Measurements from ENCODE around the gene ABCC2.
"Not testable (repeated sequence)": the region's sequence is repeated elsewhere in the genome, so short reads cannot be mapped to it uniquely, and the experiment has no call there.

The ABCC2 gene

GRCh38 chr10:99855479-99856071 is 73.1 kb downstream of the ABCC2 start:
- Mint-ChIP-seq H3K27me3 (ENCODE audit: low read depth, poor library complexity) (peaks cover 4% of the 10 kb centered on the region), H3K36me3 (ENCODE audit: low read depth) (no peaks in the 10 kb centered on the region), H3K9me3 (no peaks in the 10 kb centered on the region), H3K4me1 (peaks cover 12% of the 10 kb centered on the region), H3K27ac (no peak overlapping the region), H3K4me3 (no peak overlapping the region)
- no peak for DNase-seq
- no peak for TF ChIP-seq CTCF (IDR thresholded peaks at IDR 0.05)

- no peak for DNase-seq
- Mint-ChIP-seq H3K27ac (peak overlapping the region; percentile 5), H3K9me3 (no peaks in the 10 kb centered on the region), H3K27me3 (ENCODE audit: low read depth, poor library complexity) (peaks cover 6% of the 10 kb centered on the region), H3K36me3 (ENCODE audit: low read depth) (no peaks in the 10 kb centered on the region), H3K4me3 (no peak overlapping the region), H3K4me1 (peaks cover 8% of the 10 kb centered on the region)
- TF ChIP-seq CTCF (IDR thresholded peaks at IDR 0.05): no peak
Observed at GRCh38 chr10:99858849-99859248, 76.4 kb downstream of the ABCC2 start.

GRCh38 chr10:99859585-99859984 is 77.1 kb downstream of the ABCC2 start:
- Mint-ChIP-seq H3K4me3 (no peak overlapping the region), H3K36me3 (ENCODE audit: low read depth) (no peaks in the 10 kb centered on the region), H3K9me3 (peaks cover 6% of the 10 kb centered on the region), H3K27ac (no peak overlapping the region), H3K27me3 (ENCODE audit: low read depth, poor library complexity) (peaks cover 6% of the 10 kb centered on the region), H3K4me1 (peaks cover 8% of the 10 kb centered on the region)
- TF ChIP-seq CTCF (IDR thresholded peaks at IDR 0.05): peak; percentile 28
- no peak for DNase-seq

- TF ChIP-seq CTCF (IDR thresholded peaks at IDR 0.05): no peak
- Mint-ChIP-seq H3K27me3 (ENCODE audit: low read depth, poor library complexity) (peaks cover 6% of the 10 kb centered on the region), H3K27ac (no peak overlapping the region), H3K9me3 (peaks cover 12% of the 10 kb centered on the region), H3K36me3 (ENCODE audit: low read depth) (no peaks in the 10 kb centered on the region), H3K4me3 (no peak overlapping the region), H3K4me1 (peaks cover 8% of the 10 kb centered on the region)
- no peak for DNase-seq
Observed at GRCh38 chr10:99860466-99860865, 78.0 kb downstream of the ABCC2 start.

- H3K4me3 Mint-ChIP-seq; H3K27ac Mint-ChIP-seq; H3K4me1 Mint-ChIP-seq; H3K36me3 Mint-ChIP-seq (ENCODE audit: low read depth); DNase-seq: not testable (repeated sequence)
- Mint-ChIP-seq H3K27me3 (ENCODE audit: low read depth, poor library complexity) (peaks cover 22% of the 10 kb centered on the region), H3K9me3 (peaks cover 40% of the 10 kb centered on the region)
Observed at GRCh38 chr10:99863535-99864240, 81.2 kb downstream of the ABCC2 start.

- not testable (repeated sequence) for H3K4me1 Mint-ChIP-seq
Observed at GRCh38 chr10:99867250-99867649, 84.8 kb downstream of the ABCC2 start.

More at GRCh38 chr10:99867250-99867649, 84.8 kb downstream of the ABCC2 start:
- Mint-ChIP-seq H3K9me3 (peaks cover 40% of the 10 kb centered on the region), H3K27me3 (ENCODE audit: low read depth, poor library complexity) (peaks cover 25% of the 10 kb centered on the region)
- not testable (repeated sequence) for DNase-seq; H3K36me3 Mint-ChIP-seq (ENCODE audit: low read depth); H3K4me3 Mint-ChIP-seq; H3K27ac Mint-ChIP-seq

All from nephron progenitor cell (in vitro differentiated cells).